Nephron progenitor cell (in vitro differentiated cells): ENCODE measurements around the gene TCERG1L.

Experiments
- DNase-seq: peaks from one replicate; pipeline ENCODE4 v3.0.0; 2021
- H3K27ac Mint-ChIP-seq: 2 replicates; pipeline ENCODE4 v1.8.0; 2021; ENCODE audit warnings: mild to moderate bottlenecking, moderate library complexity, mixed read lengths
- H3K27me3 Mint-ChIP-seq: 2 replicates; pipeline ENCODE4 v1.8.0; 2021; ENCODE audit warnings: mild to moderate bottlenecking, low read depth, mixed read lengths; ENCODE audit not compliant: poor library complexity
- H3K36me3 Mint-ChIP-seq: 2 replicates; pipeline ENCODE4 v1.8.0; 2021; ENCODE audit warnings: low read depth, mixed read lengths
- H3K4me1 Mint-ChIP-seq: 2 replicates; pipeline ENCODE4 v1.8.0; 2021; ENCODE audit warnings: mixed read lengths
- H3K4me3 Mint-ChIP-seq: 2 replicates; pipeline ENCODE4 v1.8.0; 2021; ENCODE audit warnings: mild to moderate bottlenecking, moderate library complexity, mixed read lengths
- H3K9me3 Mint-ChIP-seq: 2 replicates; pipeline ENCODE4 v1.8.0; 2021; ENCODE audit warnings: mild to moderate bottlenecking, moderate library complexity, mixed read lengths
- TF ChIP-seq, protein P1 (sequence below): fragments of 200-600 bp; sonication (generic); IDR thresholded peaks from 2 replicates; pipeline ENCODE4 v1.5.0; 2021; ENCODE audit warnings: antibody characterized with exemption

TCERG1L gene

DNA sequence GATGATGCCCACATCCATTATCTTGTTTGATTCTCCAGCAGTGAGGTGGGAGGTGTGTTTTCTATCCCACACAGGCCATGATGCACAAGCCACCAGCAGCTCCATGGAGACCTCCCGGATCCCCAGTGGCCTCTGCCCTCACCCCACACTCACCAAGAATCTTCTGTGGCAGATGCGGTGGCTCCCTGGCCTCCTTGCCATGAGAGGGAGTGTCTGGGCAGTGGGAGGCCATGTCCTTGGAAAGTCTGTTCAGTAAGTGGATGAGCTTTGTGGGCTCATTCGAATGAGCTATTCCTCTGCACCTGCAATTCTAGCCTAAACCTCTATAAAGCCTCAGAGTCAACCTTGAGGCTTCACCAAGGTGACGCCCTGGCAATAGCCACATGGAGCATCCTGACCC lies 243.8 kb downstream of the TCERG1L start:
- Mint-ChIP-seq H3K27me3 (peaks cover 18% of the 10 kb centered on the region), H3K27ac (no peak overlapping the region), H3K4me3 (no peak overlapping the region), H3K9me3 (no peaks in the 10 kb centered on the region), H3K36me3 (no peaks in the 10 kb centered on the region), H3K4me1 (peaks cover 6% of the 10 kb centered on the region)
- TF ChIP-seq, protein P1, sequence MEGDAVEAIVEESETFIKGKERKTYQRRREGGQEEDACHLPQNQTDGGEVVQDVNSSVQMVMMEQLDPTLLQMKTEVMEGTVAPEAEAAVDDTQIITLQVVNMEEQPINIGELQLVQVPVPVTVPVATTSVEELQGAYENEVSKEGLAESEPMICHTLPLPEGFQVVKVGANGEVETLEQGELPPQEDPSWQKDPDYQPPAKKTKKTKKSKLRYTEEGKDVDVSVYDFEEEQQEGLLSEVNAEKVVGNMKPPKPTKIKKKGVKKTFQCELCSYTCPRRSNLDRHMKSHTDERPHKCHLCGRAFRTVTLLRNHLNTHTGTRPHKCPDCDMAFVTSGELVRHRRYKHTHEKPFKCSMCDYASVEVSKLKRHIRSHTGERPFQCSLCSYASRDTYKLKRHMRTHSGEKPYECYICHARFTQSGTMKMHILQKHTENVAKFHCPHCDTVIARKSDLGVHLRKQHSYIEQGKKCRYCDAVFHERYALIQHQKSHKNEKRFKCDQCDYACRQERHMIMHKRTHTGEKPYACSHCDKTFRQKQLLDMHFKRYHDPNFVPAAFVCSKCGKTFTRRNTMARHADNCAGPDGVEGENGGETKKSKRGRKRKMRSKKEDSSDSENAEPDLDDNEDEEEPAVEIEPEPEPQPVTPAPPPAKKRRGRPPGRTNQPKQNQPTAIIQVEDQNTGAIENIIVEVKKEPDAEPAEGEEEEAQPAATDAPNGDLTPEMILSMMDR: no peak
- DNase-seq: no peak

DNA sequence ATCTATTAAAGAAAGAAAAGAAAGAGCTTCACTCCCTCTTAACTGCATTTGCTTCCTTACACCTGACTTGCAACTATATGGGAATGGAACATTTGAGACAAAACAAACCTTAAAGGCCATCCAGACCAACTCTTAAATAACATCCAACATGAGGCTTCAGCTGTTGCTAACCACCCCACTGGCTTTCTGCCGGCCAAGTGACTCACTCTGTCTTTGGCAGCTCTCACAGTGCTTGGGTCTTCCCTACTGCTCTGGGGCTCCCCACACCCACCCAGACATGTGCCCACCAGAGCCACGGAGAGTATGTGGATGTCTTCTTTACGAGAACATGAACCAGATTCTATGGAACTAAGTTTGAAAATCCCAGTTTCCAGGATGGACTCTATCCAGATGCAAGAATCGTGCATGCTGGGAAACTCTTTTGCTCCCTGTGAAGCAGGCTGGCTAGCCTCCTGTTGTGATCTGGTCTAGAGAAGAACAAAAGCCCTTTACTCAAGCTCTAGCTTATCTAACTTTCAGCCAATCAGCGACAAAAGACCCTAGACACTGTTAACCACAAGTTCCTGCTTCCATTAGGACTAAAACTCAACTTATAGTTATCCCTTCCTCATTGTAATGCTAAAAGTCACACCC lies 245.7 kb downstream of the TCERG1L start:
- Mint-ChIP-seq H3K9me3 (no peaks in the 10 kb centered on the region), H3K27me3 (peaks cover 23% of the 10 kb centered on the region), H3K36me3 (no peaks in the 10 kb centered on the region), H3K4me3 (no peak overlapping the region), H3K27ac (no peak overlapping the region), H3K4me1 (peaks cover 13% of the 10 kb centered on the region)
- TF ChIP-seq, protein P1: no peak
- DNase-seq: no peak

DNA sequence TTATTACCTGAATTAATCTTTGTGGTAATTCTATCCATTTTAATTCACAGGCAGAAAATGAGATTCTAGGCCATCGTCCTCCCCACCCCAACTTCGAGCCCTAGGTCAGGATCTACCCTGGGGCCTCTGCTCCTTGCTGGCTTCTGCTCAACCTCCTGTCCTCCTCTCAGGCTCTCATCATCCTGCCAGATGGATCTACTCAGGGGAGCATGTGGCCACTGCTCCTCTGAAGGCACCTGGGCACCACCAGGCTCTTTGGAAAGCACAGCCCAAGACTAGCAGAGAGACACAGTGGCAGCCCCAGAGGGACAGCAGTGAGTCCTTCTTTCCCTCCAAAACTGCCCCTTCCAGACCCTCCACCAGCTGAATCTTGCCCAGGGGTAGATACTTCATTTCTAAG lies 248.2 kb downstream of the TCERG1L start:
- Mint-ChIP-seq H3K4me3 (no peak overlapping the region), H3K27ac (no peak overlapping the region), H3K4me1 (peaks cover 7% of the 10 kb centered on the region), H3K27me3 (peaks cover 16% of the 10 kb centered on the region), H3K9me3 (peaks cover 9% of the 10 kb centered on the region), H3K36me3 (no peaks in the 10 kb centered on the region)
- TF ChIP-seq, protein P1: no peak
- no peak for DNase-seq

GRCh38 chr10:131062621-131063260 lies 248.8 kb downstream of the TCERG1L start:
- H3K9me3 Mint-ChIP-seq: peaks cover 14% of the 10 kb centered on the region
- H3K4me1 Mint-ChIP-seq: peaks cover 7% of the 10 kb centered on the region
- H3K27ac Mint-ChIP-seq: no peak overlapping the region
- no peak overlapping the region for H3K4me3 Mint-ChIP-seq
- no peaks in the 10 kb centered on the region for H3K36me3 Mint-ChIP-seq
- TF ChIP-seq, protein P1: no peak
- no peak for DNase-seq
- H3K27me3 Mint-ChIP-seq: peaks cover 16% of the 10 kb centered on the region

GRCh38 chr10:131061216-131061615 lies 250.3 kb downstream of the TCERG1L start:
- TF ChIP-seq, protein P1: no peak
- Mint-ChIP-seq H3K27me3 (peaks cover 17% of the 10 kb centered on the region), H3K4me1 (peaks cover 7% of the 10 kb centered on the region), H3K36me3 (no peaks in the 10 kb centered on the region), H3K4me3 (no peak overlapping the region), H3K27ac (no peak overlapping the region), H3K9me3 (peaks cover 18% of the 10 kb centered on the region)
- no peak for DNase-seq

GRCh38 chr10:131059881-131060280 lies 251.6 kb downstream of the TCERG1L start:
- H3K4me1 Mint-ChIP-seq: peaks cover 7% of the 10 kb centered on the region

More at GRCh38 chr10:131059881-131060280, 251.6 kb downstream of the TCERG1L start:
- Mint-ChIP-seq H3K36me3 (no peaks in the 10 kb centered on the region), H3K27ac (no peak overlapping the region), H3K4me3 (no peak overlapping the region), H3K27me3 (peaks cover 21% of the 10 kb centered on the region), H3K9me3 (peaks cover 18% of the 10 kb centered on the region)
- TF ChIP-seq, protein P1: no peak
- DNase-seq: no peak
